SU-DHL-6 (cell line): ENCODE measurements around the gene CEL.

Source experiments
- H2AFZ ChIP-seq: fragments of 200-600 bp; sonication (generic); 2 replicates; pipeline ENCODE4 v1.6.1; 2014; ENCODE audit warnings: low read depth, mild to moderate bottlenecking, moderate library complexity, mixed read lengths, antibody characterized with exemption, low read length; ENCODE audit not compliant: severe bottlenecking
- H3F3A ChIP-seq: fragments of 200-600 bp; shearing (Covaris generic); 2 replicates; pipeline ENCODE4 v1.6.0; 2016; ENCODE audit warnings: antibody characterized with exemption, mild to moderate bottlenecking; ENCODE audit not compliant: insufficient read depth
- H3K27ac ChIP-seq: fragments of 200-600 bp; sonication (generic); 2 replicates; pipeline ENCODE4 v1.5.1; 2016; ENCODE audit warnings: low read depth, mild to moderate bottlenecking, low read length, moderate library complexity, mixed read lengths
- H3K27me3 ChIP-seq: fragments of 200-600 bp; sonication (generic), shearing (Covaris generic); 2 replicates; pipeline ENCODE4 v1.6.0; 2014; ENCODE audit warnings: mild to moderate bottlenecking, low read length
- H3K36me3 ChIP-seq: fragments of 200-600 bp; sonication (generic); 2 replicates; pipeline ENCODE4 v1.6.1; 2014; ENCODE audit warnings: mild to moderate bottlenecking, low read length, mixed read lengths
- H3K4me2 ChIP-seq: fragments of 300-600, 200-600 bp; shearing (Covaris generic), sonication (generic); 2 replicates; pipeline ENCODE4 v1.6.0; 2014; ENCODE audit warnings: low read length, low read depth, mild to moderate bottlenecking; ENCODE audit not compliant: poor library complexity, severe bottlenecking
- H3K4me3 ChIP-seq: fragments of 200-600 bp; sonication (generic); 2 replicates; pipeline ENCODE4 v1.5.1; 2014; ENCODE audit warnings: antibody characterized with exemption, low read length, mild to moderate bottlenecking, mixed read lengths; ENCODE audit not compliant: insufficient read depth, poor library complexity, severe bottlenecking
- H3K79me2 ChIP-seq: fragments of 200-600 bp; sonication (generic); 2 replicates; pipeline ENCODE4 v1.6.1; 2014; ENCODE audit warnings: mild to moderate bottlenecking, low read length, moderate library complexity; ENCODE audit not compliant: insufficient read depth
- H3K9ac ChIP-seq: fragments of 200-600 bp; sonication (generic); 2 replicates; pipeline ENCODE4 v1.7.0; 2014; ENCODE audit warnings: mild to moderate bottlenecking, low read length
- H3K9me2 ChIP-seq: fragments of 200-600 bp; sonication (generic); replicated peaks from 2 replicates; pipeline ENCODE4 v1.6.1; 2014; ENCODE audit warnings: low read length; ENCODE audit not compliant: insufficient read depth
- H3K9me3 ChIP-seq: fragments of 200-600 bp; sonication (generic); 2 replicates; pipeline ENCODE4 v1.6.1; 2014; ENCODE audit warnings: low read length, mixed read lengths; ENCODE audit not compliant: insufficient read depth
- H4K20me1 ChIP-seq: fragments of 200-600 bp; sonication (generic); 2 replicates; pipeline ENCODE4 v1.6.1; 2014; ENCODE audit warnings: low read depth, mild to moderate bottlenecking, antibody characterized with exemption, low read length, moderate library complexity, mixed read lengths
- EZH2phosphoT487 ChIP-seq: fragments of 200-600 bp; sonication (generic), shearing (Covaris generic); conservative IDR thresholded peaks from 2 replicates; pipeline ENCODE4 v1.6.1; 2018; ENCODE audit warnings: mild to moderate bottlenecking, antibody characterized with exemption, low read length, moderate library complexity, mixed read lengths
- TF ChIP-seq, protein P1 (sequence below): fragments of 200-600 bp; sonication (generic); IDR thresholded peaks from one replicate; pipeline ENCODE4 v1.5.1; 2017; ENCODE audit warnings: antibody characterized with exemption, mild to moderate bottlenecking, low read length, moderate library complexity; ENCODE audit not compliant: insufficient read depth, poor library complexity, severe bottlenecking

Gene CEL

DNA sequence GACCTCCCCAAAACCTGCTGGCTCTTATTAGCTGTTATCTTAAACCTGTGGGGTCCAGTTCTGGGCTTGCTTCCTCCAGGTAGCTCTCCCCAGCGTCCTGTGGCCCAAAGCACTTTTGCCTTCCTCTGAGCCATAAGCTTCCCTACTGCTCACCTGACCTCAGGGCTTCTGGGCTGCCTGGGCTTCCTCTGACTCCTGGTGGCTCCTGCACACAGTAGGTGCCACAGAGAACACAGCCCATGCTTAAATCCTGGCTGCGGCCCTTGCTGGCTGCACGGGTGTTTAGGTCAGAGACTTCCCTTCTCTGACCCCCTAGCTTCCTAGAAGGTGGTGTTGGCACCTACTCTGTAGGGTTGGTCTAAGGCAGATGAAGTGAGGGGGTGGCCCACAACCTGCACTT, 56.8 kb downstream of the CEL start:
- no peaks in the 10 kb centered on the region for H3K27me3 ChIP-seq
- H3F3A ChIP-seq: peaks cover 6% of the 10 kb centered on the region; the same call in 1 of the 2 replicates
- no peak overlapping the region for H3K27ac ChIP-seq
- no peaks in the 10 kb centered on the region for H3K9me3 ChIP-seq
- TF ChIP-seq EZH2phosphoT487: no peak
- TF ChIP-seq, protein P1, sequence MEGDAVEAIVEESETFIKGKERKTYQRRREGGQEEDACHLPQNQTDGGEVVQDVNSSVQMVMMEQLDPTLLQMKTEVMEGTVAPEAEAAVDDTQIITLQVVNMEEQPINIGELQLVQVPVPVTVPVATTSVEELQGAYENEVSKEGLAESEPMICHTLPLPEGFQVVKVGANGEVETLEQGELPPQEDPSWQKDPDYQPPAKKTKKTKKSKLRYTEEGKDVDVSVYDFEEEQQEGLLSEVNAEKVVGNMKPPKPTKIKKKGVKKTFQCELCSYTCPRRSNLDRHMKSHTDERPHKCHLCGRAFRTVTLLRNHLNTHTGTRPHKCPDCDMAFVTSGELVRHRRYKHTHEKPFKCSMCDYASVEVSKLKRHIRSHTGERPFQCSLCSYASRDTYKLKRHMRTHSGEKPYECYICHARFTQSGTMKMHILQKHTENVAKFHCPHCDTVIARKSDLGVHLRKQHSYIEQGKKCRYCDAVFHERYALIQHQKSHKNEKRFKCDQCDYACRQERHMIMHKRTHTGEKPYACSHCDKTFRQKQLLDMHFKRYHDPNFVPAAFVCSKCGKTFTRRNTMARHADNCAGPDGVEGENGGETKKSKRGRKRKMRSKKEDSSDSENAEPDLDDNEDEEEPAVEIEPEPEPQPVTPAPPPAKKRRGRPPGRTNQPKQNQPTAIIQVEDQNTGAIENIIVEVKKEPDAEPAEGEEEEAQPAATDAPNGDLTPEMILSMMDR: no peak
- peaks cover 5% of the 10 kb centered on the region; the same call in 1 of the 2 replicates for H4K20me1 ChIP-seq
- no peak overlapping the region for H3K4me2 ChIP-seq
- no peak overlapping the region for H2AFZ ChIP-seq
- no peaks in the 10 kb centered on the region for H3K36me3 ChIP-seq
- no peaks in the 10 kb centered on the region for H3K79me2 ChIP-seq
- H3K4me3 ChIP-seq: no peak overlapping the region
- H3K9me2 ChIP-seq: no peaks in the 10 kb centered on the region
- no peak overlapping the region for H3K9ac ChIP-seq

DNA sequence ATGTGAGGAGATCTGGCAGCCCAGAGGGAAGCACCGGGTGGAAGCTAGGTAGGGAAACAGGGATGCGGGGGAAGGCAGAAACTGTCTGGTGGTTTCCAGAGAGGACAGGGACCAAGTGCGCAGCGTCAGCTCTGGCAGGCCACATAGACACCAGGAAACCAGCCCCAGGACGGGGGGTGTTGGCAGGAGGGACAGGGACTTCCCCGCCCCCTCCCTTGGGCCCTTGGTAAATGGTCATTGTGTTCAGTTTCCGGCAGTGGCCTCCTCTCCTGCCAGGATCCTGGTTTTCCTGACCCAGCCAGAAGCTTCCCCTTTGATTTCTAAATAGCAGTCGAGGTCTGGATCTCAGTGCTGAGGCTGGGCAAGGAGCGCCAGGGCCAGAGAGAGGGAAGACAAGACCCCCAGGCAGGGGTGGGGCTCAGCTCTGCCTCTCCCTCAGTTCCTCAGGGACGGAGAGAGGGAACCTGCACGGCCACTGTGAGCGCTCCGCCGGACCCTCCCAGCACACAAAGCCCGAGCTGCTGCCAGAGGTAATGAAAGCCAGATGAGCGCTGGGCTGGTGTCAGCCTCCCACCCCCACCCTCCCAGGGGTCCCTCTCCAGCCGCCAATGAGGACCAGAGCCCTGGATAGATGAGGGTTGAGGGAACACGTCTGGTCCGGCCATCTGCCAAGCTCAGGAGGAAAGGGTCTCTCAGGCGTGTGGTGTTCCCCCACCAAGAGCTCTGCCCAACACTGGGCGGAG, 57.5 kb downstream of the CEL start:
- TF ChIP-seq EZH2phosphoT487: no peak
- TF ChIP-seq, protein P1: no peak
- Histone ChIP-seq H3K4me3 (no peak overlapping the region), H2AFZ (no peak overlapping the region), H3K27ac (no peak overlapping the region), H3F3A (peaks cover 6% of the 10 kb centered on the region; the same call in 1 of the 2 replicates), H3K79me2 (no peaks in the 10 kb centered on the region), H4K20me1 (peaks cover 5% of the 10 kb centered on the region; the same call in 1 of the 2 replicates), H3K9me3 (no peaks in the 10 kb centered on the region), H3K4me2 (no peak overlapping the region), H3K9me2 (no peaks in the 10 kb centered on the region), H3K27me3 (no peaks in the 10 kb centered on the region), H3K9ac (no peak overlapping the region), H3K36me3 (no peaks in the 10 kb centered on the region)

DNA sequence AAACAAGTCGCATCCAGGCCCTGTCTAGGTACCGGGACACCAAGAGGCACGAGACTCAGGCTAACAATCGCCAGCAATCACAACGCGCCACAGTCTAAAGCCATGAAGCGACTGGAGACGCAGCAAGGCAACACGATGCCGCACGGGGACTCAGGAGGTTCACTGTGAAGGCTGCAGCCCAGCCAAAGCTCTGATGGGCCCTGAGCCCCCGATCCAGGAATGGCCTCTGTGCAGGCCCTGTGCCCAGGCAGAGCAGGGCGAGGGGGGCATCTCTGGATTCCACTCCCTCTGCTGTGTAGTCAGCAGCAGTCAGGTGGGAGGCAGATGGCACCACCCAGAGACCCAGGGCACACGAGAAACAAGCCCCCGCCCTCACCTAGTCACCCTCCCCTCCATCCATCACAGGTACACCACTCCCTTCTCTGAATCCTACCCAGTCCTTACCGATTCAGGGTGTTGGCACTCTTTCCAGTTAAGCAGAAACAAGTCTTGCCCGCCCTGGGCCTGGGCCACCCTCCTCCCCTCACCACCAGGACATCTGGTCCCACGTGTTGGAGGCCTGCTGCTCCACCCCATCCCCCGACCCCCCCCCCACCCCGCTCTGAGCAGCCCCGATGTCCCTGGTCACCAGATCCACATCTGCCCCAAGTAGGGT, 58.2 kb downstream of the CEL start:
- Histone ChIP-seq H3K79me2 (no peaks in the 10 kb centered on the region), H3K9me3 (no peaks in the 10 kb centered on the region), H3K4me2 (peak overlapping the region; percentile 65), H4K20me1 (no peaks in the 10 kb centered on the region; the same call in 1 of the 2 replicates), H3K27ac (no peak overlapping the region), H3K9me2 (no peaks in the 10 kb centered on the region), H3F3A (peaks cover 6% of the 10 kb centered on the region; the same call in 1 of the 2 replicates), H3K36me3 (no peaks in the 10 kb centered on the region), H3K4me3 (no peak overlapping the region), H2AFZ (no peak overlapping the region), H3K9ac (no peak overlapping the region), H3K27me3 (no peaks in the 10 kb centered on the region)
- TF ChIP-seq, protein P1: no peak
- TF ChIP-seq EZH2phosphoT487: no peak
